Retina (tissue), 1 donor: ENCODE measurements around the gene ALG9.

Experiments
- DNase-seq: peaks from one replicate; pipeline ENCODE4 v3.0.0-alpha.2; 2016

ALG9 gene

GRCh38 chr11:111878849-111879636, 7.7 kb upstream of the ALG9 start, which contains the start of the genes CFAP68 and FDXACB1:
Gene CFAP68 (plus strand): TSS chr11:111879541. CDS start chr11:111879561, 20 bp downstream.
Gene FDXACB1 (minus strand): TSS chr11:111879165. CDS start chr11:111879132, 33 bp downstream.
- DNase-seq = peak; percentile 99

DNA sequence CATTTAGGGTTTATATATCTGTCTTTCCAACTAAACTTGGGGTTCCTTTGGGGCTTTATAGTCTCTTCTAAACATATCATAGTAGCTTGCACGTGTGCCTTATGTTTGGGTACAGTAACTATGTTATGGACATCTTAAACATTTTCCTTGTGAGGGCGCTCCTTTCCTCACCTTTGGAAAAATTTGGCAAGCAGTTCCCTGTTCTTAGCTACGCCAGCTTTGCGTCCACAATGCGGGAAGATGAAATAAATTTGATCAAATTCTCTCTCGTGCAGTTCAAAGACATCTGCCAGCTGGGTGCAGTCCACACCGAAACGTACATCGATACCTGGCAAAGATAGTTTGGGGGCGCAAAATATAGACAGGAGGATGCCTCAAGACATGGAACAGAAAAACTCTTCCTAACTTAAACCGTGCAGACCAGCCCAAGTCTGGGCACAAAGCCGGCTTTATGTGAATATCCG, 7.0 kb upstream of the ALG9 start:
- DNase-seq = no peak

GRCh38 chr11:111871693-111872161, 346 bp upstream of the ALG9 start:
- DNase-seq = no peak

- no peak for DNase-seq
Measured at GRCh38 chr11:111870522-111870885, 877 bp downstream of the ALG9 start.

DNA sequence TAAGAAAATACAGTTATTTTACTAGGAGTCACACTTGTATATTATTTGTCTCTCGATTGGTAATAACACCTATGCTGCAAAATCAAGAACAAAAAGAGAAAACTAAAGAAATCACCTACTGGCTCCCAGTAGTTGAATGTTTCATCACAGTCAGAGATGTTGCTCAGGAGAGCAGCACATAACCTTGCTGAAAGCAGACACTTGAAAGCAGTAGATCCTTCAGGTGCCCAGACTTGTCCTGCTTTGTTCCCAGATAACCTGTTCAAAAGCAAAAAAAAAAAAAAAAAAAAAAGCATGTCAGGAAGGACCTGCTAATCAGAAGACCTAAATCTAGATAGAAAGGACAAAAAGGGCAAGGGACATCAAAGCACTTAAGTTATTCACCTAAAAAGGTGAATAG, 1.3 kb downstream of the ALG9 start:
- DNase-seq = no peak

GRCh38 chr11:111860257-111860656, 11.1 kb downstream of the ALG9 start:
- DNase-seq = no peak

- no peak for DNase-seq
Measured at GRCh38 chr11:111855506-111855905, 15.9 kb downstream of the ALG9 start.

GRCh38 chr11:111852103-111852502, 19.3 kb downstream of the ALG9 start:
- DNase-seq = no peak

GRCh38 chr11:111851636-111852035, 19.7 kb downstream of the ALG9 start:
- DNase-seq = no peak

- DNase-seq = no peak
Measured at GRCh38 chr11:111851067-111851466, 20.3 kb downstream of the ALG9 start.

GRCh38 chr11:111849631-111850030, 21.8 kb downstream of the ALG9 start:
- no peak for DNase-seq

GRCh38 chr11:111846636-111847035, 24.7 kb downstream of the ALG9 start:
- DNase-seq = no peak

DNA sequence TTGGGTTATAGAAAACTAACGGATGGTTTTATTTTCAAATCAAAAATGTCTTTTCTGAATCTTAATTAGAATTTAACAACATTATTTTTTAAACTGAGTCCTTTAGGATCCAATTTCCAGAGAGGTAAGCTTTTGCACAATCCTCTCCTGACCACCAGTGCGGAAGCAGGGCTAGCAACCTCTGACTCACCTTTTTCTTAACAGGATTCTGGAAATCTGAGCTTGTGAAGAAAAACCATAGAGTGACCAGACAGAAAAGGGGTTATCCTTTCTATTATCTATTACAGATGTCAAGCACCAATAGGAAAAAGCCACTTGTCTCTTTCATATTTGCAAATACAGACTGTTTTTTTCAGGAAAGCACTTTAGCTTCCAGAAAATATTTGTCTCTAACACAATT, 25.3 kb downstream of the ALG9 start:
- no peak for DNase-seq

- no peak for DNase-seq
Measured at GRCh38 chr11:111845276-111846028, 25.9 kb downstream of the ALG9 start.

- no peak for DNase-seq
Measured at GRCh38 chr11:111843661-111844060, 27.7 kb downstream of the ALG9 start.

GRCh38 chr11:111841370-111842053, 29.9 kb downstream of the ALG9 start:
- peak; percentile 60 for DNase-seq

DNA sequence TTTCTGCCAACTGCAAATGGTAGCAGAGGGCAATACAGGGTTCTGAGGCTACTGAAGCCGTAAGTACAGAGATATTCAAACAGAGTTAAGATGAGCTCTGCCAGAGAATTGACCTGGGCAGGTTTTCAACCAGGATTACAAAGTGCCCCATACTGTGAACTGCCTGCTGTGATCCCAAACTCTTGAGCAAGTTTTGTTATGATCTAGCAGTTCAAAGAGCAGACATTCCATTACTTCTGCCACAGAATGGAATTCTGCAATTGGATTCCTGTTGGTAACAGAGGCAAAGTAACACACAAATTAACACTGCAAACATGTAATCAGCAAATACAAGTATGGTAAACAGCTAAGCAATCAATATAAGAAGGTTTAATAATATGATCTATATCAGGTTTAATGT, 31.2 kb downstream of the ALG9 start:
- no peak for DNase-seq

DNA sequence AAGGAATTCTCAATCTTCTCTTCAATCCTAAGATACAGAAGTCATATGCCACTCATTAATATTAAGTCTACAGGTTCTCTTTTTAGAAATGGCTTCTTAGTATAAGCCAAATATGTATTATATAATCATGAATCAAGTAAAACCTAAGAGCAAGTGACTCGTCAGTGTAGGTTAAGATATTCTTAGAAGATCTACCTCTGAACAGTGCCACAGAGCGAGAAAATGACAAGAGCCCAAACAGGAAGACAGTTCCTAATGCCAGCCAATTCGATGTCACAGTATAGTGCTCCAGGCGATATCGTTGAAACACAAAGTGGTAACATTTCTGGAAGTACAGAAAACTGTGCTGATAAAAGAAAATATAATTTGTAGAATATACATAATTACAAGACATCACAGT, 33.3 kb downstream of the ALG9 start:
- no peak for DNase-seq

GRCh38 chr11:111837366-111837891, 34.0 kb downstream of the ALG9 start:
- no peak for DNase-seq

- DNase-seq = no peak
Measured at GRCh38 chr11:111836721-111837120, 34.7 kb downstream of the ALG9 start.

GRCh38 chr11:111836162-111836561, 35.2 kb downstream of the ALG9 start:
- no peak for DNase-seq

DNA sequence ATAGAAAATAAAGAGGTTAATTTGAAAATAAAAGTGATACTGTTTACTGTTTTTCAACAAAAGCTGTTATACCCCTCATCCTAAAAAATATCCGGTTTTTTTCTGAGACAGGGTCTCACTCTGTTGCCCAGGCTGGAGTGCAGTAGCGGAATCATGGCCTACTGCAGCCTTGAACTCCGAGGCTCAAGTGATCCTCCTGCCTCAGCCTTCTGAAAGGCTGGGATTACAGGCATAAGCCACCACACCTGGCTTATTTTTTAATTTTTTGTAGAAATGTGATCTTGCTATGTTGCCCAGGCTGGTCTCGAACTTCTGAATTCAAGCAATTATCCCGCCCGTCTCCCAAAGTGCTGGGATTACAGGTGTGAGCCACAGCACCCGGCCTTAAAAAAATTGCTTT, 35.7 kb downstream of the ALG9 start:
- no peak for DNase-seq
